HFFc6 (cell line): ENCODE measurements around the gene CSGALNACT2. TPM values are rescaled to one million over a fixed set of nuclear protein-coding genes. Genes with fewer than 3 reads are reported as not detected.

Experiments
- DNase-seq: peaks from one replicate; pipeline ENCODE4 v3.0.0-alpha.2; 2018
- H3K27ac Mint-ChIP-seq: 2 replicates; pipeline ENCODE4 v1.8.0; 2020; ENCODE audit warnings: mild to moderate bottlenecking, mixed read lengths
- H3K27me3 Mint-ChIP-seq: 2 replicates; pipeline ENCODE4 v1.8.0; 2021; ENCODE audit warnings: mild to moderate bottlenecking, moderate library complexity, mixed read lengths; ENCODE audit not compliant: insufficient read depth
- H3K36me3 Mint-ChIP-seq: 2 replicates; pipeline ENCODE4 v1.8.0; 2021; ENCODE audit warnings: low read depth, mixed read lengths
- H3K4me1 Mint-ChIP-seq: 2 replicates; pipeline ENCODE4 v1.8.0; 2020; ENCODE audit warnings: low read depth, mixed read lengths
- H3K4me3 Mint-ChIP-seq: 2 replicates; pipeline ENCODE4 v1.8.0; 2020; ENCODE audit warnings: mild to moderate bottlenecking, moderate library complexity, mixed read lengths
- H3K9me3 Mint-ChIP-seq: 2 replicates; pipeline ENCODE4 v1.8.0; 2020; ENCODE audit warnings: mild to moderate bottlenecking, mixed read lengths
- CTCF ChIP-seq: fragments of 200-600 bp; sonication (generic); IDR thresholded peaks from 2 replicates; pipeline ENCODE4 v1.5.0; 2021; ENCODE audit warnings: antibody characterized with exemption, mild to moderate bottlenecking
- total RNA-seq, 6 experiments: library from RNA; stranded (reverse); fragmentation: NEBNext Ultra II Directional; extraction: Animal tissue kit (Norgen Biotek cat#: 25700); gene quantifications; 2 replicates in 1 of 6; 3 replicates in 5 of 6; pipeline ENCODE4 v1.2.3, GENCODE V29; 2021

The CSGALNACT2 gene
- total RNA-seq, 6 experiments from 2014 or later: 18.0 to 20.8 (median 18.6) TPM

GRCh38 chr10:43162604-43163003 is 24.4 kb downstream of the CSGALNACT2 start:
- no peak for TF ChIP-seq CTCF
- H3K36me3 Mint-ChIP-seq: peaks cover 33% of the 10 kb centered on the region
- no peak overlapping the region for H3K4me3 Mint-ChIP-seq
- H3K4me1 Mint-ChIP-seq: peaks cover 45% of the 10 kb centered on the region
- DNase-seq: no peak
- H3K27me3 Mint-ChIP-seq: peaks cover 2% of the 10 kb centered on the region; the same call in 1 of the 2 replicates
- no peaks in the 10 kb centered on the region for H3K9me3 Mint-ChIP-seq
- H3K27ac Mint-ChIP-seq: no peak overlapping the region

- no peak overlapping the region for H3K4me3 Mint-ChIP-seq
- DNase-seq: no peak
- no peak for TF ChIP-seq CTCF
- no peaks in the 10 kb centered on the region for H3K9me3 Mint-ChIP-seq
- H3K4me1 Mint-ChIP-seq: peaks cover 36% of the 10 kb centered on the region
- H3K36me3 Mint-ChIP-seq: peaks cover 37% of the 10 kb centered on the region
- H3K27me3 Mint-ChIP-seq: peaks cover 2% of the 10 kb centered on the region; the same call in 1 of the 2 replicates
- H3K27ac Mint-ChIP-seq: no peak overlapping the region
Measured at GRCh38 chr10:43166207-43166879, 28.1 kb downstream of the CSGALNACT2 start.

GRCh38 chr10:43166880-43167497 is 28.7 kb downstream of the CSGALNACT2 start:
- no peak for TF ChIP-seq CTCF
- no peaks in the 10 kb centered on the region for H3K9me3 Mint-ChIP-seq
- H3K36me3 Mint-ChIP-seq: peaks cover 31% of the 10 kb centered on the region
- DNase-seq: no peak
- peaks cover 2% of the 10 kb centered on the region; the same call in 1 of the 2 replicates for H3K27me3 Mint-ChIP-seq
- H3K4me3 Mint-ChIP-seq: no peak overlapping the region
- peaks cover 36% of the 10 kb centered on the region for H3K4me1 Mint-ChIP-seq
- H3K27ac Mint-ChIP-seq: no peak overlapping the region

- no peak for DNase-seq
- TF ChIP-seq CTCF: no peak
- Mint-ChIP-seq H3K4me1 (peaks cover 37% of the 10 kb centered on the region), H3K27me3 (peaks cover 2% of the 10 kb centered on the region; the same call in 1 of the 2 replicates), H3K36me3 (peaks cover 27% of the 10 kb centered on the region), H3K27ac (no peak overlapping the region), H3K9me3 (no peaks in the 10 kb centered on the region), H3K4me3 (no peak overlapping the region)
Measured at GRCh38 chr10:43167498-43167889, 29.2 kb downstream of the CSGALNACT2 start.

- H3K4me1 Mint-ChIP-seq: peaks cover 40% of the 10 kb centered on the region
- no peak overlapping the region for H3K4me3 Mint-ChIP-seq
- peaks cover 8% of the 10 kb centered on the region for H3K36me3 Mint-ChIP-seq
- TF ChIP-seq CTCF: peak; percentile 57
- peak overlapping the region; percentile 53; the same call in 1 of the 2 replicates for H3K27ac Mint-ChIP-seq
- DNase-seq: peak; percentile 21
- H3K9me3 Mint-ChIP-seq: no peaks in the 10 kb centered on the region
- no peaks in the 10 kb centered on the region; the same call in none of the 2 replicates for H3K27me3 Mint-ChIP-seq
Measured at GRCh38 chr10:43170491-43170890, 32.2 kb downstream of the CSGALNACT2 start.
